Measurements from ENCODE around the gene SLC18B1. TPM values are rescaled to one million over a fixed set of nuclear protein-coding genes. Genes with fewer than 3 reads are reported as not detected.

Gene SLC18B1
- total RNA-seq, 6 donors from 2014 or later, result 3.6 to 12.0 (median 6.2) TPM

DNA sequence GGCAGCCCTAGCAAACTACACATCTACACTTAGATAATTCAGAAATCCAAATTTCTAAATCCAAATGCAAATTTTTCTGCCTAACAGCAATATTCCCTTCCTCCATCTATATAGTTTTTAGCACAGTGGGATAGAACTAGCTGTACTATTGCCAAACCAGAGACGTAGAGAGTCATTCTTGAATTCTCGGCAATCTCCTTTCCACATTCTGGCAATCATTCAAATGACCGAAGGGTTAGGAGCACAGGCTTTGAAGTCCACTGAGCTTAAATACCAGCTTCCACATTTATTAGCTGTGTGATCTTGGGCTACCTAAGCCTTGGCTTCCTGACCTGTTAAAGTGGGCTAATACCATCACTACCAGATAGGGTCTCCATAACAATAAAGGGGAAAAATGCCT is 12.8 kb upstream of the SLC18B1 start:
- H3K4me1 ChIP-seq, result peaks cover 12 to 34% (median 18%) of the 10 kb centered on the region in 4 donors
- no peaks in the 10 kb centered on the region for H3K9me3 ChIP-seq
- peaks cover 0 to 8% (median 4%) of the 10 kb centered on the region in 4 donors for H3K36me3 ChIP-seq
- whole genome bisulfite sequencing, 2 donors, result 58 to 67% methylated on average over 3 of the region's 3 CpGs
- ATAC-seq (ENCODE audit: low FRiP score in 2 of 2) (no peak), DNase-seq (no peak)
- no peak for TF ChIP-seq POLR2A (IDR thresholded peaks at IDR 0.05)
- no peak for TF ChIP-seq POLR2AphosphoS5 (IDR thresholded peaks at IDR 0.05)
- TF ChIP-seq EP300 (IDR thresholded peaks at IDR 0.05), result peak in 1 of 4 donors; percentile 19
- TF ChIP-seq, protein P1, sequence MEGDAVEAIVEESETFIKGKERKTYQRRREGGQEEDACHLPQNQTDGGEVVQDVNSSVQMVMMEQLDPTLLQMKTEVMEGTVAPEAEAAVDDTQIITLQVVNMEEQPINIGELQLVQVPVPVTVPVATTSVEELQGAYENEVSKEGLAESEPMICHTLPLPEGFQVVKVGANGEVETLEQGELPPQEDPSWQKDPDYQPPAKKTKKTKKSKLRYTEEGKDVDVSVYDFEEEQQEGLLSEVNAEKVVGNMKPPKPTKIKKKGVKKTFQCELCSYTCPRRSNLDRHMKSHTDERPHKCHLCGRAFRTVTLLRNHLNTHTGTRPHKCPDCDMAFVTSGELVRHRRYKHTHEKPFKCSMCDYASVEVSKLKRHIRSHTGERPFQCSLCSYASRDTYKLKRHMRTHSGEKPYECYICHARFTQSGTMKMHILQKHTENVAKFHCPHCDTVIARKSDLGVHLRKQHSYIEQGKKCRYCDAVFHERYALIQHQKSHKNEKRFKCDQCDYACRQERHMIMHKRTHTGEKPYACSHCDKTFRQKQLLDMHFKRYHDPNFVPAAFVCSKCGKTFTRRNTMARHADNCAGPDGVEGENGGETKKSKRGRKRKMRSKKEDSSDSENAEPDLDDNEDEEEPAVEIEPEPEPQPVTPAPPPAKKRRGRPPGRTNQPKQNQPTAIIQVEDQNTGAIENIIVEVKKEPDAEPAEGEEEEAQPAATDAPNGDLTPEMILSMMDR (IDR thresholded peaks at IDR 0.05), result no peak
- no peak overlapping the region for H3K4me3 ChIP-seq
- no peak overlapping the region for H3K27ac ChIP-seq
- H3K27me3 ChIP-seq, result no peaks in the 10 kb centered on the region

DNA sequence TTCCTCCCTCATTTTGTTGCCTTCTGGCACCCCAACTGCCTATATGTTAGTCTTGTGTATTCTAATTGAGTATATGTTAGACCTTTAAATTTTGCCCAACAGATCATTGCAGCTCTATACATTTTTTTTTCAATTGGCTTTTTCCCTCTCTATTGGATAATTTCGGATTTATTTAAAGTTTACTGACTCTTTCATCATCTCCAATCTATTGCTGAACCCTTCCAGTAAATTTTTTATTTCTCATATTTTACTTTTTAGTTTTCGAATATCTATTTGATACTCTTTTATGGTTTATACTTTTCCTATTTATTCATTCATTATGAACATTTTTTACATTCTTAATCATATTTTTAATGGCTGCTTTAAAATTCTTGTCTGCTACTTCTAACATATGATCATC is 7.1 kb upstream of the SLC18B1 start:
- Histone ChIP-seq H3K4me1 (no peaks in the 10 kb centered on the region), H3K9me3 (no peaks in the 10 kb centered on the region), H3K4me3 (no peak overlapping the region), H3K27me3 (no peaks in the 10 kb centered on the region), H3K36me3 (no peaks in the 10 kb centered on the region), H3K27ac (no peak overlapping the region)
- ATAC-seq (ENCODE audit: low FRiP score in 2 of 2) (no peak), DNase-seq (no peak)
- TF ChIP-seq EP300 (IDR thresholded peaks at IDR 0.05) (no peak), POLR2A (IDR thresholded peaks at IDR 0.05) (no peak), POLR2AphosphoS5 (IDR thresholded peaks at IDR 0.05) (no peak)
- TF ChIP-seq, protein P1 (IDR thresholded peaks at IDR 0.05), result no peak
- WGBS, 2 donors, result 39 to 91% methylated on average over 2 of the region's 2 CpGs

DNA sequence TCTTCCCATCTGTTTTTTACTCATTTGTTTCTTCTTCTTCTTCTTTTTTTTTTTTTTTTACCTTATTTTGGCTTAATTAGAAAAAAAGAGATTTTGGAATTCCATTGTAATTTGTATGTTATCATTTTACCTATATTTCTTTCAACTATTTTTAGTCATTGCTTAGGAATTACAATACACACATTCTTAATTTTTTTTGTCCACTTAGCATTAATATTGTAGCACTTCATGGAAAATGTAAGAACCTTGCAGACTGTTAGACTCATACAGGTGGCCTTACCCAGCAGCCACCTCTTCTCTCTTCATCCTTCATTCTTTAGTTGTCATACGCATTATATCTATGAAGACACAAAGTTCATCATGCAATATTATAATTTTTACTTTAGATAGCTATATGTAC is 5.8 kb upstream of the SLC18B1 start:
- TF ChIP-seq POLR2A (IDR thresholded peaks at IDR 0.05), result no peak
- TF ChIP-seq EP300 (IDR thresholded peaks at IDR 0.05), result no peak
- TF ChIP-seq, protein P1 (IDR thresholded peaks at IDR 0.05), result no peak
- TF ChIP-seq POLR2AphosphoS5 (IDR thresholded peaks at IDR 0.05), result no peak
- no peaks in the 10 kb centered on the region for H3K4me1 ChIP-seq
- DNase-seq, result no peak
- ATAC-seq (ENCODE audit: low FRiP score in 2 of 2), result no peak
- H3K36me3 ChIP-seq, result no peaks in the 10 kb centered on the region
- no peaks in the 10 kb centered on the region for H3K9me3 ChIP-seq
- H3K4me3 ChIP-seq, result no peak overlapping the region
- no peaks in the 10 kb centered on the region for H3K27me3 ChIP-seq
- 94 to 100% methylated on average over 1 of the region's 1 CpG for WGBS, 2 donors
- H3K27ac ChIP-seq, result no peak overlapping the region

DNA sequence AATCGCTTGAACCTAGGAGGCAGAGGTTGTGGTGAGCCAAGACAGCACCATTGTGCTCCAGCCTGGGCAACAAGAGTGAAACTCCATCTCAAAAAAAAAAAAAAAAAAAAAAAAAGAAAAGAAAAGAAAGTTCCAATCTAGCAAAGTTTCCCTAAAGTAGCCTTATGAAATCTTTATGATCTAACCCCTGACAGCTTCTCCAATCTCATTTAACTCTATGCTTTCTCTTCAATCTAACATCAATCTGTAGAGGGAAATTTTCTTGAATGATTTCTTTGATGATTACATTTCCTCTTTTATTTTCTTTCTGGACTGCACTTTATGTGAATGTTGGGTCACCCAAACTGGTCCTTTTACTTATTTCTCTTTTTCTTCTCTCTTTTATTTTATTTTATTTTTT is 2.2 kb upstream of the SLC18B1 start:
- Histone ChIP-seq H3K27me3 (no peaks in the 10 kb centered on the region), H3K4me3 (no peak overlapping the region), H3K4me1 (peaks cover 0 to 10% (median 6%) of the 10 kb centered on the region in 4 donors), H3K27ac (no peak overlapping the region), H3K9me3 (no peaks in the 10 kb centered on the region), H3K36me3 (peaks cover 0 to 1% (median under 1%) of the 10 kb centered on the region in 4 donors)
- DNase-seq (no peak), ATAC-seq (ENCODE audit: low FRiP score in 2 of 2) (no peak)
- no peak for TF ChIP-seq POLR2AphosphoS5 (IDR thresholded peaks at IDR 0.05)
- TF ChIP-seq EP300 (IDR thresholded peaks at IDR 0.05), result no peak
- TF ChIP-seq POLR2A (IDR thresholded peaks at IDR 0.05), result no peak
- TF ChIP-seq, protein P1 (IDR thresholded peaks at IDR 0.05), result no peak
- 90 to 100% methylated on average over 1 of the region's 1 CpG for WGBS, 2 donors

DNA sequence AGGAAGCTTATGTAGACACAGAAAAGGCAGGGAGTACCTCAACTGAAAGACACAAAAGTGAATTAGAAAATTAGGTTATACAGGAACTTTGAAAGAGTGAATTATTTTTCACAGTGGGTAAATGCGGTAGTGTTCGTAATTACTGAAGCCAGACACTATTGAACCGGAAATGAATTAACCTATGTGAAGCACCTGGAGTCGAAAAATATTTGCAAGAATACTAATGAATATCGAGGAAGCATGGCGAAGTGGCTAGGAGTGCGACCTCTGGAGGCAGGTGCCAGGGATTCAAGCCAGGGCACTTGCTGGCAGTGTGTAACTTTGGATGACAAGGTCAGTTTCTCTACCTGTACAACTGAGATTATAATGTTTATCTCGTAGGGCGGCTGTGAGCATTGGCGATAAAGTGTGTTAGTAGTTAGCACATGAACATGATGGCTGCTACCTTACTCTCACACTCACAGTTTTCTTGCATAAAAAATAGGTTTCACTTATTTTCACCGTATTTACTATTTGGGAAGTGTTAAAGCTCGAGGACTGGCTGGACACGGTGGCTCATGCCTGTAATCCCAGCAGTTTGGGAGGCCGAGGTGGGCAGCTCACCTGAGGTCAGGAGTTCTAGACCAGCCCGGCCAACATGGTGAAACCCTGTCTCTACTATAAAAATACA is 567 bp upstream of the SLC18B1 start:
- 19 to 26% methylated on average over 15 of the region's 15 CpGs for WGBS, 2 donors
- Histone ChIP-seq H3K36me3 (peaks cover 0 to 5% (median 2%) of the 10 kb centered on the region in 4 donors), H3K27me3 (no peaks in the 10 kb centered on the region), H3K27ac (peak overlapping the region in 2 of 4 donors; percentile 65 to 83), H3K9me3 (no peaks in the 10 kb centered on the region), H3K4me3 (peak overlapping the region in 3 of 4 donors; percentile 76 to 84 (median 80)), H3K4me1 (peaks cover 0 to 10% (median 6%) of the 10 kb centered on the region in 4 donors)
- ATAC-seq (ENCODE audit: low FRiP score in 2 of 2), result peak; percentile 90 to 92
- DNase-seq, result peak in 1 of 2 donors; percentile 88
- TF ChIP-seq, protein P1 (IDR thresholded peaks at IDR 0.05), result peak; percentile 31 to 72 (median 53)
- no peak for TF ChIP-seq POLR2A (IDR thresholded peaks at IDR 0.05)
- no peak for TF ChIP-seq POLR2AphosphoS5 (IDR thresholded peaks at IDR 0.05)
